NCI-H510A treated with DMSO at 0.1 percent for 48 hours (cell line): Measurements from ENCODE around the gene FURIN.
A peak's percentile ranks its signal among the peaks of the same experiment; 100 is the strongest.
"Not testable (repeated sequence)": the region's sequence is repeated elsewhere in the genome, so short reads cannot be mapped to it uniquely, and the experiment has no call there.

ENCODE experiments used
- DNase-seq: peaks from one replicate; lab custom pipeline; 2025; lab: John Stamatoyannopoulos, UW

The FURIN gene

DNA sequence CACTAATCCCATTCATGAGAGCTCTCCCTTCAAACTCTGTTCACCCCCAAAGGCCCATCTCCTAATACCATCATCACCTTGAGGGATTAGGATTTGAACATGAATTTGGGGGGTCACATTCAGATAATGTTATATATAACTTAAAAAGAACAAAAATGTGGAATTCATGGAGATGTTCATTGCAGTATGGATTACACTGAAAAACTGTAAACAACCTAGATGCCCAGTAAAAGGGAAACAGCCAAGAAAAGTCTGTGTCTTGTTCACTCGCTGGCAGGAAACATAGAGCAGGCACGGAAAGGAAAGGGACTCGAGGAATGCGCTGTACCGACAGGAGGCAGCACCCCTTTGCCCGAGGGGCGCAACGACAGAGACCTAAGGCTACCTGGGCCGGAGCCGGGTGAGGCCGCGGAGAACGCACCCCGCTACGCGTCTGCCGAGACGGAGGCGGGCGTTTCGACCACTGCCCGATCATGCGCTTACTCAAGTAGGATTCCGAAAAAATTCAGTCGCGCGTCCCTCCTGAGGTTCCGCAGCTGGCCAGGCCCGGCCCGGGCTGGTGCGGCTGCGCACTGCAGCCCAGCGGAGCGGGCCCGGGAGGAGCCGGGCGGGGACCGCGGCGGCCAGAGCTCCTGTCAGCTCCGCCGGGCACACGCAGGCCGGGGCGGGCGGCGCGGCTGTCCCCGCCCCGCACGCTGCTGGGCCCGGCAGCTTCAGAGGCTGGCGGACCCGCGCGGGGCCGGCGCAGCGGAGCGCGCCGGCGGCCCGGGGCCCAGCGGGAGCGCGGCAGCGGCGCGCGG, 33.9 kb downstream of the FURIN start:
- DNase-seq = peak; percentile 76

DNA sequence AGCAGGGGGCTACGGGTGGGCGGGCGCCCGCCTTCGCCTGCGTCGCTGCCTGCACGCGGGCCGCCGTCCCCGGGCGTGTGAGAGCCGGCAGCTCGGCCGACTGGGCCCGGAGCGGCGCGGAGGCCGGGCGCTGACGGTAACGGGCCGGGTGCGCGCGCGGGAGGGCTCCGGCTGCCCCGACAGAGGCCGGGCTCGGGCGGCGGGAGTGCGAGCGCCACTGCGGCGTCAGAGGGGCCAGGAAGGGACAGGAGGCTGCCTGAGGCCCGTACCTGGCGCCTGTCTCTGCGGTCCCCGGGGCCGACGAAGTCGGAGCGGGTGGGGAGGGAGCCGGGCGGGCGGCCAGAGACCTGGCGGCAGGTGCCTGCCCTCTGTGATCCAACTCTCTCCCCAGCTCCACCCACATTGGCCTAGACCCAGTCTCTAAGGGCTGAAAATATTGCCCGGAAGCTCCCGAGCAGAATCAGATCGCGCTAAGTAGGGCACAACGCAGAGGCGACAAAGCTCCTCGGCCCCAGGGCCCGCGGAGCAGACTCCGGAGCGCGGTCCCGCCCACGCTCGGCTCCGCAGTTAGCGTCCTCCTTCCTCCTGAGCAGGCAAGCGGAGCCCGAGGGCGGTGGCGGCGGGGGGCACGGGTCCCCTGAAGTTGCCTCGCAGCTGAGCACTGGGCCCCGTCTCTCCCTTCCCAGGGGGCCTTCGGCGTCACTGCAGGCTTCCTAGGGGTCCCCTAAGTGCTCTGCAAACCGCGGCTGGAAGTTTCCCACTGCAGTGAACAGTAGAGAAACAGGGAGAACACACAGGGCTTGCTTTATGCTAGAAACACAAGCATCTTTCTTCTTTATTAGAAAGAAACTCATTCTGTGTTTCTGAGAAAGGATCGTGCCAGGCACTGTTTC, 34.7 kb downstream of the FURIN start, which contains the start of gene MAN2A2:
MAN2A2 (plus strand) TSS at position 463 of the 893 bp plus-strand sequence. CDS start 906 bp downstream, outside the sequence.
- DNase-seq = peak; percentile 80

DNA sequence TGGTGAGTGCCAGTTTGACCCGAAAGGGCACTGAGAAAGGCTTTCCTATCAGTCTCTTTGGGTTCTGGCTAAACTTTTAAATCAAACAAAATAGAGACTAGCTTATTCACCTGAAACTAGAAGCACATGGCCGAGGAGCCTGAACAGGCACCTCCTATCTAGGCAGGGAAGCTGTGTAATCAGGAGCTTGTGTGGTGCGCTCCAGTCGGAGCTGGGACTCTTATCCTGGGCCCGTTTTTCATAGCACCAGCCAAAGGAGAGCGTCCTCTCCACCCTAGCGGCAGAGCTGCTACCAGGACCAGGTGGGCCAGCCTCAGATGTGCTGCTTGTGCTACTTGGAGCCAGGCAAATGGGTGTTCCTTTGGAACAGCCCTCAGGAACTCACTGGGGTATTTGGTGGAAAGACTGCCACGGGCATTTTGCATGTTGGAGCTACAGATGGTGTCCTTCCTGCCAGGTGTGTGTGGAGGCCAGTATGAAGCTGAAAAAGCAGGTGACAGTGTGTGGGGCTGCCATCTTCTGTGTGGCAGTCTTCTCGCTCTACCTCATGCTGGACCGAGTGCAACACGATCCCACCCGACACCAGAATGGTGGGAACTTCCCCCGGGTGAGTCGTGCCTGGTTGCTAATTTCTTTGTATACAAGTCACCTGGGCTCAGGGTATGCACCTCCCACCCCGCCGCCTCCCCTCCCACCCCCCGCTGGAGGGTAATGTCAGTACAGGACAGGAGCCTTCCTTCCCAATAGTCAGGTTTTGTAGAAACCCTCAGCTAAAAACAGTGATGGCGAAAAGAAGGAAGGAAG, 35.5 kb downstream of the FURIN start:
- DNase-seq = peak; percentile 70

DNA sequence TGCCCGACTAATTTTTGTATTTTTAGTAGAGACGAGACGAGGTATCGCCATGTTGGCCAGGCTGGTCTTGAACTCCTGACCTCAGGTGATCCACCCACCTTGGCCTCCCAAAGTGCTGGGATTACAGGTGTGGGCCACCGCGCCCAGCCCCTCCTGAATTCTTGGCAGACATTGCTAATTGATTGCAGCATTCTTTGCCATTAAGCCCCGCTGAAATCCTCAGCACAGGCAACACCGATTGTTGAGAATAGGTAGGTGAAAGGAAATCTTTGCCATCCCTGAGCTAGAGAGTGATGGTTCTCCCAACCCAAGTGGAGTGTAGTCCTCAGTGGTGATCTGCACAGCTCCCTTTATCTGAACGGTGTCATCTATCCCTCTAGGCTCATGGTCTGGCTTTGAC, 36.4 kb downstream of the FURIN start:
- no peak for DNase-seq

DNA sequence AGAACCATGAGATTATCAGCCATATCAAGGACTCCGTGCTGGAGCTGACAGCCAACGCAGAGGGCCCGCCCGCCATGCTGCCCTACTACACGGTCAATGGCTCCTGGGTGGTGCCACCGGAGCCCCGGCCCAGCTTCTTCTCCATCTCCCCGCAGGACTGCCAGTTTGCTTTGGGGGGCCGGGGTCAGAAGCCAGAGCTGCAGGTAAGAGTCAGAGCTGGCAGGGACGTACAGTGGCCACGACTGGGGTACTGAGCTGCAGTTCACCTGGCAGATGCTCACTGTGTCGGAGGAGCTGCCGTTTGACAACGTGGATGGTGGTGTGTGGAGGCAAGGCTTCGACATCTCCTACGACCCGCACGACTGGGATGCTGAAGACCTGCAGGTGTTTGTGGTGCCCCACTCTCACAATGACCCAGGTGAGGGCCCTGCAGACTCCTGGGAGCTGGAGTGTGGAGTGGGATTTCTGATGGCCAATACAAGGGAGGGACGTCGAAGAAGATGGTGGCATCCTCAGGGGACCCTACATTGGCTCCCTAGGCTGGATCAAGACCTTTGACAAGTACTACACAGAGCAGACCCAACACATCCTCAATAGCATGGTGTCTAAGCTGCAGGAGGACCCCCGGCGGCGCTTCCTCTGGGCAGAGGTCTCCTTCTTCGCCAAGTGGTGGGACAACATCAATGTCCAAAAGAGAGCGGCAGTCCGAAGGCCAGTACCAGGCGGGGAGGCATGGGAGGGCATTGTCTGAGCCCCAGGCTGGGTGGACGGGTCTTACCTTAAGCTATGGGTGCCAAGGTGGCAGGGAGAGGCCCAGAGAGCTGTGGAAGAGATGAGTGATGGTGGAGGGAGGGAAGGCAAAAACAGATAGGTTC, 37.2 kb downstream of the FURIN start:
- no peak for DNase-seq

DNA sequence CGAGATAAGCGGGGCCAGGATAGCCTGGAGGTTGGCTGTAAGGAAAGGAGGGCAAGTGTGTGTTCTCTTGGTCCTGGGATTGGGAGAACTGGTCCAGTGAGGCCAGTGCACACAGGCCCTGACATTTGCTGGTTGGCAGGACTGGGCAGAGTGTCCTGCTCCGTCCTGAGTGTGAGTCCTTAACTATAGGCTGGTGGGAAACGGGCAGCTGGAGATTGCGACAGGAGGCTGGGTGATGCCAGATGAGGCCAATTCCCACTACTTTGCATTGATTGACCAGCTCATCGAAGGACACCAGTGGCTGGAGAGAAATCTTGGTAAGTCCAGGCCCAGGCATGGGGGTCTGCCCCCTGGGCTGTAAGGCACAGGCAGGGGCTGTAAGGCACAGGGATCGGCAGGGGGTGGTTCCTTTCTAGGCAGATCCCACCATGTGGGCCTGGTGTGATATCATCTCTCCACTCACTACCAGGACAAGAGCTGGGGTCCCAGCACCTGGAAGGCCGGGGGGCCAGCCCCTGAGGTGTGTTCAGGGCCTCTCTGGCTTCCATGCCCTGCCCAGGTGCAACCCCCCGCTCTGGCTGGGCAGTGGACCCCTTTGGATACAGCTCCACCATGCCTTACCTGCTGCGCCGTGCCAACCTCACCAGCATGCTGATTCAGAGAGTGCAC, 37.9 kb downstream of the FURIN start:
- DNase-seq = no peak

DNA sequence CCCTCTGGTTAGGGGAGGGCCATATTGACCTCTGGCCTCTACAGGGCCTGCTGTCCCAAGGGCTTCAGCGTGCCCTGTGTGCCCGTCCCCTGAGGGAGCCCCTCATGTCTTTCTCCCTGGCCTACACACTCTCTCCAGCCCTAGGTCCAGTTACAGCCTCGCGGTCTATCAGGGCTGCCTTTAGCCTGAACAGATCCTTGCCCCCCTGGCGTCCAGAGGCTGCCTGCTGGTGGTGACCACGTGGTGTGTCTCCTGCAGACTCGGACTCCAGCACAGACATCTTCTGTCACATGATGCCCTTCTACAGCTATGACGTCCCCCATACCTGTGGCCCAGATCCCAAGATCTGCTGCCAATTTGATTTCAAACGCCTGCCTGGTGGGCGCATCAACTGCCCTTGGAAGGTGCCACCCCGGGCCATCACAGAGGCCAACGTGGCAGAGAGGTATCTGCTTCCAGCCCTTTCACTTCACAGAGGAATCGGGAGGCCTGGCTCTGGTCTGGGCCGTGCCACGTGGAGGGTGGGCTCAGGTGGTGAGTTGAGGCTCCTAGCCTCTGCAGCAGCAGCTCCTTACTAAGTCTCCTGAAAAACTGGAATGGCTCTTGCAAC, 38.8 kb downstream of the FURIN start:
- DNase-seq = no peak

DNA sequence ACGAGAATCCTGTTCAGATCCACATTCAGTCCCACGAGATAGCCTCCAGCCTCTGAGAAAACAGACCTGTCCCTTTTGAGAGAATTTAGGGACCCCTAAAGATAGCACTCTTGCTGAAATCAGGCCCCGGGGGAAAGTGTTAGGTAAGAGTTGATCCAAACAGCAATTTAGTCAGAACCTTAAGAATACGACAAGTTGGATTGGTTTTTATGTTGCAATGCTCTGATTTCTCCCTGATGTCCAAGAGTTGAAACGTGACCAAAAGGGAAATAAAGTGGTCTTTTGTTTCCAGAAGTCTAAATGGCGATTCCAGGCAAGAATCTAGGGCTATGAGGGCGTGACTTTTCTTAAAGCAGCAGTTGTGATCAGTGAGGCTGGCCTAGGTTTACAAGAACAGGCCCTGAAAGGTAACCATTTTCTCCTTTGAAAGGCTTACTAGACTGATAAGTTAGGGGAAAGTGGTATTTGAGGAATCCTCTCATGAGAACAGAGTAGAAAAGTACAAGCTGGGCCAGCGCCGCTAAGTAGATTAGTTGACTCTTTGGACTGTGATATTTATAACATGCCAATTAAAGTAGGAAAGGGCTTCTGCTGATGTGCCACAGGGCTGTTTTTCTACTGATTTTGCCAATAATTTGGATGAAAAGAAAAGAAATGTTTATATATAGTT, 39.6 kb downstream of the FURIN start:
- no peak for DNase-seq

DNA sequence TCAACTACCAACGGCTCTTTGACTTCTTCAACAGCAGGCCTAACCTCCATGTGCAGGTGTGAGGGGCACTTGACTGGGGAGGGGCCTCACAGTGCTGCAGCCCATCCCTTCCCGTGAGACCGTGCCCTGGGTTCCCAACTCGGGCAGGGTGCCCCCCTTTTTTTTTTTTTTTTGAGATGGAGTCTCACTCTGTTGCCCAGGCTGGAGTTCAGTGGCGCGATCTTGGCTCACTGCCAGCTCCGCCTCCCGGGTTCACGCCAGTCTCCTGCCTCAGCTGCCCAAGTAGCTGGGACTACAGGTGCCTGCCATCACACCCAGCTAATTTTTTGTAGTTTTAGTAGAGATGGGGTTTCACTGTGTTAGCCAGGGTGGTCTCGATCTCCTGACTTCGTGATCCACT, 41.1 kb downstream of the FURIN start:
- DNase-seq = not testable (repeated sequence)

DNA sequence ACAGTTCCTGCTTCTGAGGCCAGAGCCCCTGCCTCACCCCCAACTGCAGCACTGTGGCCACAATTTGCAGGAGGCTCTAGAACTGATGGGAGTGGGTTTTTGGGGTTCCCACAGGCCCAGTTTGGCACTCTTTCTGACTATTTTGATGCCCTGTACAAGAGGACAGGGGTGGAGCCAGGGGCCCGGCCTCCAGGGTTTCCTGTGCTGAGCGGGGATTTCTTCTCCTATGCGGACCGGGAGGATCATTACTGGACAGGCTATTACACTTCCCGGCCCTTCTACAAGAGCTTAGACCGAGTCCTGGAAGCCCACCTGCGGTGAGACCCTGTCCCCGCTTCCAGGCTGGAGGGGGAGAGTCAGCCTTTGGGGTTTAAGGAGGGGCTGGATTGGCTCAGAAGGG, 41.6 kb downstream of the FURIN start:
- DNase-seq = no peak

DNA sequence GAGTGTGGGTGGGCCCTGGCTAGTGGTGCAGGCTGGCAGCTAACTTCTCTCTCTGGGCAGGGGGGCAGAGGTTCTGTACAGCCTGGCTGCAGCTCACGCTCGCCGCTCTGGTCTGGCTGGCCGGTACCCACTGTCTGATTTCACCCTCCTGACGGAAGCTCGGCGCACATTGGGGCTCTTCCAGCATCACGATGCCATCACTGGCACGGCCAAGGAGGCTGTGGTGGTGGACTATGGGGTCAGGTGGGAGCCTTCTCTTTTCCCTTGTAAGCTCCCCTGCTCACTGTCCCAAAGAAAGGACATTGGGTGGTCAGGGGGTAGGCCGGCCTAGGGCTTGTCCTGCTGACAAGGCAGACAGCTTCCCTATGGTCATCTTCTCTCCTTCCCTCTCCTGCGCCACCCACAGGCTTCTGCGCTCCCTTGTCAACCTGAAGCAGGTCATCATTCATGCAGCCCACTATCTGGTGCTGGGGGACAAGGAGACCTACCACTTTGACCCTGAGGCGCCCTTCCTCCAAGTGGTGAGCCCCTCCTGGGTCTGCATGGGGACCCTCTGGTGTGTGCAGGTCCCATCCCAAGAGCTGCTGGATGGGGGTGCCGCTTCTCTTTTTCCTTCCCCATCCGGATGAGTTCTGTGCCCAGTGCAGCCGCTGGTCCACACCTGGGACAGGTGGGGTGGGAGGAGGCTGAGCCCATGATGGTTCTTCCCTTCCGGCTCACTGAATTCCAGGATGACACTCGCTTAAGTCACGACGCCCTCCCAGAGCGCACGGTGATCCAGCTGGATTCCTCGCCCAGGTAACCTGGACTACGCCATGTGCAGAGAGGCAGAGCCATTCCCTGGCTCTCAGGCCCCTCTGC, 42.3 kb downstream of the FURIN start:
- no peak for DNase-seq

DNA sequence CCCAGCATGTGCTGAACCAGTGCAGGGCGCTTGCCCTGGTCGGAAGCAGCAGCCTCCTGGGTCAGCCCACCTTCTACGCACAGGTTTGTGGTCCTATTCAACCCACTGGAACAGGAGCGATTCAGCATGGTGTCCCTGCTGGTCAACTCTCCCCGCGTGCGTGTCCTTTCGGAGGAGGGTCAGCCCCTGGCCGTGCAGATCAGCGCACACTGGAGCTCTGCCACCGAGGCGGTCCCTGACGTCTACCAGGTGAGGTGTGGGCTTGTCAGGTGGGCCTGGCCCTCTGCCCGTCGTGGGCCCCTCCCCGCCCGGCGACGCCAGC, 42.9 kb downstream of the FURIN start:
- no peak for DNase-seq

DNA sequence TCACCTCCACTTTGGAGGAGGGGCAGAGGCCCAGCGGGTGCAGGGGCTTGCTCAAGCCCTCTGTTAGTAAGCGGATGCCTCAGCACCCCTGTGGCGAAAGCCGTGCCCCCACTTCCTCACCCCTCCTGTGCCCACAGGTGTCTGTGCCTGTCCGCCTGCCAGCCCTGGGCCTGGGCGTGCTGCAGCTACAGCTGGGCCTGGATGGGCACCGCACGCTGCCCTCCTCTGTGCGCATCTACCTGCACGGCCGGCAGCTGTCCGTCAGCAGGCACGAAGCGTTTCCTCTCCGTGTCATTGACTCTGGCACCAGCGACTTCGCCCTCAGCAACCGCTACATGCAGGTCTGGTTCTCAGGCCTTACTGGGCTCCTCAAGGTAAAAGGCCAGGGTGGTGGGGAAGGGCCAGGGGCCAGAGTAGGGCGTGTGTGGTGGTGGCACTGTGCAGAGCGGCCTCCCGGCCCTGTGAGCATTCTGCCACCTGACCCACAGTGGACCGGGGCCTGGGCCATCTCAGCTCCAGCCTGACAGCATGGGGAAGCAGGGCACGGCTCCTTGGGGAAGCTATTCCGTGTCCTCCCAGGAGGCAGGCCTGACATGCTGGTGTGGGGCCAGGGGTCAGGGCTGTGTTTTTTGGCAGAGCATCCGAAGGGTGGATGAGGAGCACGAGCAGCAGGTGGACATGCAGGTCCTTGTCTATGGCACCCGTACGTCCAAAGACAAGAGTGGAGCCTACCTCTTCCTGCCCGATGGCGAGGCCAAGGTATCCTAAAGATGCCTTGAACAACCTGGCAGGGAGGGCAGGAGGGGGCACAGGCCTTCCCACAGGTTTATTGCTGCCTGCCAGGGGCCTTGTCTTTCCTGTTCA, 43.8 kb downstream of the FURIN start:
- DNase-seq = no peak

DNA sequence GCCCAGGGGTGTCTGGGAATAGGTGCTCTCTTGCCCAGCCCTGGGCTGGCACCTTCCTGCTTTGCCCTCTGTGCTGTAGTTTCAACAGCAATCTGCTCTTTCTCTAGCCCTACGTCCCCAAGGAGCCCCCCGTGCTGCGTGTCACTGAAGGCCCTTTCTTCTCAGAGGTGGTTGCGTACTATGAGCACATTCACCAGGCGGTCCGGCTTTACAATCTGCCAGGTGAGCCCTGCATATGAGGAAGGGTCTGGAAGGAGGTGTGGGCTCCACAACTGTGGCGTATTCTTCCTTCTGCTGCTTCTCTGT, 44.3 kb downstream of the FURIN start:
- DNase-seq = no peak

DNA sequence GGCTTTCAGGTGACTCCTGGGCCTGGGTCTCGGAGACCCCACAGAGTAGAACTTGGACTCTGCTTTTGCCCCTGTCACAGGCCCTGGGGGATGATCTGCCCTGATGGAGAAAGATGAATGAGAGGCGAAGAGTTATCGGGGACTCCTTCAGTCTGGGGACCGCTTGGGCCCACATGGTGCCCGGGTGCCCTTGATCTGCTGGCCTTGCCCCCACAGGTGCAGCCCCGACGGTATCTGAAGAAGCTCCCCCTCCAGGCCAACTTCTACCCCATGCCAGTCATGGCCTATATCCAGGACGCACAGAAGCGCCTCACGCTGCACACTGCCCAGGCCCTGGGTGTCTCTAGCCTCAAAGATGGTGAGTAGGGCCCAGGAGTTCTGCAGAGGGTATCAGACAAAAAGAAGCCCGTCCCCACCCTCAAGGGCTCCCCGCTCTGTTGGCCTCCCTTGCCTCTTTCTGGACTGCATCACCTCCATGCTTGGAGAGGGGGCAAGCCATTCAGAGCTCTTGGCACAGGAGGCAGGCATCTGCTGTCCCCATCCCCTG, 45.1 kb downstream of the FURIN start:
- DNase-seq = no peak

DNA sequence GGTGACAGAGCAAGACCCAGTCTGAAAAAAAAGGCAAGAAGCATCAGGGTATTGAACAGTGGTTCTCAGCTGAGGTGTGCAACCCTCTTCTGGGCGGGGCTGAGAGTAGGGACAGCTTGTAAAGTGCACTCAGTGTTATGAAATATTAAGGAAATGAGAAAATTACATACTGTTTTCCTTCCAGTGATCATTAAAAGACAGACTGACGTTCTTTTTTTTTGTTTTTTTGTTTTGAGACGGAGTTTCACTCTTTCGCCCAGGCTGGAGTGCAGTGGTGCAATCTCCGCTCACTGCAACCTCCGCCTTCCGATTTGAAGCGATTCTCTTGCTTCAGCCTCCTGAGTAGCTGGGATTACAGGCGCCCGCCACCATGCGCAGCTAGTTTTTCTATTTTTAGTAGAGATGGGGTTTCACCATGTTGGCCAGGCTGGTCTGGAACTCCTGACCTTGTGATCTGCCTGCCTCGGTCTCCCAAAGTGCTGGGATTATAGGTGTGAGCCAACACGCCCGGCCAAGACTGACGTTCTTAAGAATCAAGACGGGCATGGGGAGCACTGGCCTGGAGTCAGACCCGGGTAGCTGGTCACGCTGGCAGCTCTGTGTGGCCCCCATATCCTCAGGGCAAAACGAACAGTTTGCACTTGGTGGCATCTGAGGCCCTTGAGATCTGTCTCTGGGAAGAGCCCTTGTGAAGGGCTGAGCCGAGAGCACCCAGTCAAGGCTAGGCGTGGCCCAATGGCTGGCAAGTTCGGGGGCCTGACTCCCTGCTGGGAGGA, 46.1 kb downstream of the FURIN start:
- no peak for DNase-seq

DNA sequence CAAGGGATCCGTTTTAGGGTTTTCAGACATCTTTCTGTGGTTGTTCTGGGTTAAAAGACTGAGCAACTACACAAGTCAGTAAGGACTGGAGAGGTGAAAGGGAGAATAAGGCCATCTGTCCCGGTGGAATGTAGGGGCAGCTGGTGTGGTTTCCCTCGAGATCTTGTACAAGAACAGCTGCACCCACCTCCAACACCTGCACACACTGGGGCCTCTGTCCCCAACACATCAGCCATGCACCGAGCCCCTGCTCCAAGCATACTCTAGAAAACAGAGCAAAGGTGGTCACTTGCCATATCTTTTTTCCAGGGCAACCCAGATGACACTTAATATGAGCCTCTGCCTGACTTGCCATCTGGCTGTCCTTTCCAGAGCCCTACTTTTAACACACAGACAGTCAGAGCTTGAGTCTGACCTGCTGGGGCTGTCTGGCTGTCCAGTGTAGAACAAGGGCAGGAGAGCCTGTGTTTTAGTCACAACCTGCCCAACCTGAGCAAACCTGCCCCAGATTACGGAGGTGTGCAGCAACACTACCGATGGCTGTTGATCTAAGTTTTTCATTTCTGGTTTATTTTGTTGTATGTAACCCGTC, 46.9 kb downstream of the FURIN start:
- DNase-seq = no peak
